T-helper 2 cell (primary cell): ENCODE results near the gene FLT4.
"Not testable (repeated sequence)": the region's sequence is repeated elsewhere in the genome, so short reads cannot be mapped to it uniquely, and the experiment has no call there.

Experiments used
- DNase-seq, 5 experiments: peaks; one replicate each; pipeline versions ENCODE4 v3.0.0 to v3.0.0-alpha.2; 2012 to 2022

Gene FLT4

GRCh38 chr5:180670157-180670556, 20.8 kb upstream of the FLT4 start:
- DNase-seq: no peak

- DNase-seq: no peak
Observed at GRCh38 chr5:180669661-180670060, 20.3 kb upstream of the FLT4 start.

GRCh38 chr5:180668835-180669596, 19.6 kb upstream of the FLT4 start:
- no peak for DNase-seq

- no peak for DNase-seq
Observed at GRCh38 chr5:180666812-180667211, 17.4 kb upstream of the FLT4 start.

GRCh38 chr5:180665682-180666404, 16.4 kb upstream of the FLT4 start:
- DNase-seq: no peak

GRCh38 chr5:180658774-180659564, 9.6 kb upstream of the FLT4 start:
- no peak for DNase-seq

- not testable (repeated sequence) for DNase-seq
Observed at GRCh38 chr5:180655243-180655642, 5.8 kb upstream of the FLT4 start.

- no peak for DNase-seq
Observed at GRCh38 chr5:180652771-180653170, 3.4 kb upstream of the FLT4 start.

- no peak for DNase-seq
Observed at GRCh38 chr5:180652346-180652745, 2.9 kb upstream of the FLT4 start.

- peak in 1 of 5 experiments; percentile 17 for DNase-seq
Observed at GRCh38 chr5:180648658-180649296, 623 bp downstream of the FLT4 start.

GRCh38 chr5:180647941-180648500, 1.4 kb downstream of the FLT4 start:
- no peak for DNase-seq

- no peak for DNase-seq
Observed at GRCh38 chr5:180647465-180647864, 1.9 kb downstream of the FLT4 start.

- no peak for DNase-seq
Observed at GRCh38 chr5:180646963-180647305, 2.5 kb downstream of the FLT4 start.

- no peak for DNase-seq
Observed at GRCh38 chr5:180646289-180646962, 3.0 kb downstream of the FLT4 start.

GRCh38 chr5:180645274-180646204, 3.9 kb downstream of the FLT4 start:
- DNase-seq: no peak

GRCh38 chr5:180644825-180645273, 4.6 kb downstream of the FLT4 start:
- DNase-seq: no peak

GRCh38 chr5:180644129-180644824, 5.1 kb downstream of the FLT4 start:
- no peak for DNase-seq

GRCh38 chr5:180643191-180643851, 6.1 kb downstream of the FLT4 start:
- no peak for DNase-seq

GRCh38 chr5:180642779-180643178, 6.6 kb downstream of the FLT4 start:
- no peak for DNase-seq
